Activated CD4-positive, CD25-positive, alpha-beta regulatory T cell treated with anti-CD3 and anti-CD28 coated beads, Interleukin-2, amount 50 U/mL, for 72 hours (primary cell): ENCODE results near the gene NRDC.
"Not testable (repeated sequence)": the region's sequence is repeated elsewhere in the genome, so short reads cannot be mapped to it uniquely, and the experiment has no call there.

Source experiments
- DNase-seq: peaks from one replicate; pipeline ENCODE4 v3.0.0; 2021

The NRDC gene

GRCh38 chr1:51877434-51878307 lies 856 bp downstream of the NRDC start:
- no peak for DNase-seq

DNA sequence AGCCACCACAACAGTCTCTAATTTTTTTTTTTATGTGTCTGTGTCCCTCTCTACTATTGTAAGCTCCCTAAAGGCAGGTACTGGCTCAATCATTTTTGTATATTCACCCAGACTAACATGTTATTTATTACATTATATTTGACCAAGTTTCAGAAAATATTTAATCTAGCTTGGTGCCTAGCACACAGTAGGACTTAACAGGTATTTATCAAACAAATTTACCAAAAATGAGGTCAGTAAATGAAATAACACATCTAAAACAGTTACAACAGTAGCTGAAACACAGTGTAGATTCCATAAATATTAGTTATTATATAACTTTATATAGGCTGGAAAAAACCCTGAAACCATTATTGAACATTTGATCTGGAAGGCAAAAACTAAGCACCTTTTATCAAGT lies 2.7 kb downstream of the NRDC start:
- DNase-seq = no peak

DNA sequence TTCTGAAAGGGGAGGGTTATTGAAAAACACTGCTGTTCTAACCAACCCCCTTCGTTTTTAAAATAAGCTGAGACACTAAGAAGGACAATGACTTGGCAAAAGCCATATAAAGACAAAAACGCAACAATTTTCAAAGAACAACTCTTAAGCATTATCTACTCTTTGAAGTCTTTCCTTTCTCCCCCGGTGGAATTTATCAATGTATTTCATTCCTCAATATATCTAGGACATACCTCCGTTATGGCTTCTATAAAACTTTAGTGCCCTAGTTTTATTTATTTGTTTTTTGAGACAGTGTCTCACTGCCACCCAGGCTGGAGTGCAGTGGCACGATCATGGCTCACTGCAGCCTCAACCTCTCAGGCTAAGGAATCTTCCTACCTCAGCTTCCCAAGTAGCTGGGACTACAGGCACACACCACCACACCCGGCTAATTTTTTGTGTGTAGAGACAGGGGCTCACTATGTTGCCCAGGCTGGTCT lies 3.2 kb downstream of the NRDC start:
- DNase-seq = no peak

DNA sequence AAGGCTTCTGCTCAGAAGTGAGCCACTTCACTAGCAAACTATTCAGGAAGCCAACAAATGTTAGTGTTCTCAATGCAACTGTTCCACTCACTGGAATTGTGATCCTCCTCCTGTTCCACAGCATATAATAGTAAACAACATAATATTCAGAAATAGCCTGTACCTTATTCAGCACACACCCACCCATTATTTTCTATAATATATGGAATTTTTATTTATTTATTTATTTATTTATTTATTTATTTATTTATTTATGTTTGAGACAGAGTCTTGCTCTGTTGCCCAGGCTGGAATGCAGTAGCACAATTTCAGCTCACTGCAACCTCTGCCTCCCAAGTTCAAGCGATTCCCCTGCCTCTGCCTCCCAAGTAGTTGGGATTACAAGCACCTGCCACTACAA lies 5.3 kb downstream of the NRDC start:
- DNase-seq = not testable (repeated sequence)

GRCh38 chr1:51871351-51871975 lies 7.1 kb downstream of the NRDC start:
- DNase-seq = no peak

- no peak for DNase-seq
Observed at GRCh38 chr1:51870603-51871350, 7.8 kb downstream of the NRDC start.

DNA sequence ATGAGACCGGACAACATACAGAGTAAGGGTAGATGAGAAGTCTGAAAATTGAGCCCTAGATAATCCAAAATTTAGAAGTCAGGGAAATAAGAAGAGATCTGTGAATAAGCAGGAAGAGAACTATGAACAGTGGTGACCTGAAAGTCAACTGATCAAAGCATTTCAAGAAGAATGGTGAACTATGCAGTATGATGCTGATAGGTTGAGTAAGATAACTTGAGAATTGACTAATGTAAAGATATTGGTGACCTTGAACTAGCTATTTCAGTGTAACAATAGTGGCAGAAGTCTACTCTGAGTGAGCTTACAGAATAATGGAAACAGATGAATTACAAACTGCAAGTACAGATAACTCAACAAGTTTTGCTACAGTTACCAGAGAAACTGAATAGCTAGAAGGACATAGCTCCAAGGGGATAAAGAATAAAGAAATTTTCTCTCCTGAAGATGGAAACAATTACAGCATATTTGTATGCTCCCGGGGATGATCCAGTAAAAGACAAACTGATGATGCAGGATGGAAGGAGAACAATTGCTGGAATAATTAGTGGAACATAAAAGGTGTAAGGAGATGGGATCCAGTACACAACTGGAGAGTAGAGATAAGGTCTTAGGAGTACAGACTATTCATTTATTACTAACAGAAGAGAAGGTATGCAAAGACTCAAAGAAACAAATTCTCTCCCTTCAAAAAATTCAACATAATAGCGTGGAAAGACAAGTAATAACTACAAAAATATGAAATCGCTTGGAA lies 10.9 kb downstream of the NRDC start:
- DNase-seq = no peak

DNA sequence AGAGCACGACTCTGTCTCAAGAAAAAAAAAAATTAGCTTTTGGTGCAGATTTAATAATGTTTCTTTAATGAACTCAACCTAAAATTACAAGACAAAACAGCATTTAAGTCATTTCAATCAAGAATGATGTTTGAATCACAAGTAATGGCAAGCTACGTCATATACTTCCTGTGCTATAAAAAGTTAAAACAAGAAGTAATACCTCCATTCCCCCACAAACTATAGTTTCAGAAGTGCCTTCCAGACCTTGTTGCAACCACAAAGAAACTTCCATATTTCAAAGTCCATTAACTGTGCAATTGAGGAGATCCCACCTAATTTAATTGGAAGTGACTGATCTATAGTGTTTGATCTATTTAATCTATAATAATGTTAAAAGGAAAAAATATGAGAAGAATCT lies 15.1 kb downstream of the NRDC start:
- no peak for DNase-seq

- no peak for DNase-seq
Observed at GRCh38 chr1:51861669-51862068, 16.9 kb downstream of the NRDC start.

- no peak for DNase-seq
Observed at GRCh38 chr1:51859735-51860134, 18.8 kb downstream of the NRDC start.

- no peak for DNase-seq
Observed at GRCh38 chr1:51859333-51859732, 19.2 kb downstream of the NRDC start.

DNA sequence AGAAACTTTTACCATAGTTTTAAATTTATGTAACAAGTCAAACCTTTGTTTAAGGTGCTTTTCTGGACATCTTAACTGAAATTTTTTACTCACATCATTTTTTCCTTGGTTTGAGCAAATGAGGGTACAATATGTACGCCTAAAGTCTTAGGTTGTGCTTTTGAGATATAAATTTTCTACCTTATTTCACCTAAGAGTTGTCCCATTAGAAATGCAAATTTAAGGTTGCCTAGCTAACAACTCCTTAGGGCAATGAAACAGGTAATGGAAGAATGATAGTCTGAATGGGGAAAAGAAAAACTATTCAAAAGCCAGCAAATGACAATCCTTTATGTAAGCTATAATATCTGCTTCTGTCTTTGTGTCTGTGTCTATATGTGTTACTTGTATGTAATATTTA lies 19.6 kb downstream of the NRDC start:
- no peak for DNase-seq

DNA sequence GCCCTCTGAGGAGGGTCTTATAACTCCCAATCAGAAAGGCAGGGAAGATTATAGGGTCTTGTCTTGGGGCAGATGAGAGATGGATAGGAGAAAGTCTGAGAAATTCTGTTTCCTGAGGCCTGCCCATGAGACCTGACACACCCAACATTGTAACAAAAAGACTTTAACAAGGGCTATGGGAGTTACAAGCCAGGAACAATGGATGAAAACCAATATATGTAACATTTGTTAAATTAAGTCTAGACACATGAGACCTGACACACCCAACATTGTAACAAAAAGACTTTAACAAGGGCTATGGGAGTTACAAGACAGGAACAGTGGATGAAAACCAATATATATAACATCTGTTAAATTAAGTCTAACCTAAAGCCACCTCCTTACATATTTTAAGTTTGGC lies 21.8 kb downstream of the NRDC start:
- DNase-seq = no peak

DNA sequence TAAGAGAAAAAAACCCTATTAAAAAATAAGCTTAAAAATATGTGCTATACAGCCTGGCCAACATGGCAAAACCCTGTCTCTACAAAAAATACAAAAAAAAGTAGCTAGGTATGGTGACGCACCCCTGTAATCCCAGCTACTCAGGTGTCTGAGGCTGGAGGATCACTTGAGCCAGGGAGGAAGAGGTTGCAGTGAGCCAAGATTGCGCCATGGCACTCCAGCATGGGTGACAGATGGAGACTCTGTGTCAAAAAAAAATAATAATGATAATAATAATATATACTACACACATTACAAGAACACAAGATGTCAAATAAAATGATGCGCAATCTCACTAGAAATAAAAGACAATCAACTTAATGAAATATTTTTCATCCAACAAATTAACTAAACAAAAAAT lies 22.9 kb downstream of the NRDC start:
- DNase-seq = no peak

DNA sequence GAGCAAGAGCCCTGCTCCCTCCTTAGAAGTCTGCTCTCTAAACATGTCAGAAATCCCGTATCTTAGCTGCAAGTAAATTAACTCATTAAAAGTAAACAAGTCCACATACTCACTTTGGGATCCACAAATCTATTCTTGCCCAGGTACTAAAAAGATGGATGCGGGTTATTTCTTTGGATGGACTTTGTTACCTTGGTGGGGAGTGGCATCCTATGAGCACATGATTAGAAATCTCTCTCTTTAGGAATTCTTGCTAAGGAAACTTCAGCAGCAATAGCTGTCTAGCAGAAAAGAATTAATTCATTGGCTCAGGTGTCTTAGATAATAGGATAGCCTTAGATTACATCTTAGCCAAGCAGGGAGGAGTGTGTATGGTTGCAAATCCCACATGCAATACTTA lies 25.2 kb downstream of the NRDC start:
- no peak for DNase-seq

- DNase-seq = no peak
Observed at GRCh38 chr1:51851882-51852396, 26.6 kb downstream of the NRDC start.

GRCh38 chr1:51850420-51851223 lies 27.9 kb downstream of the NRDC start:
- no peak for DNase-seq

GRCh38 chr1:51847294-51847920 lies 31.1 kb downstream of the NRDC start:
- no peak for DNase-seq

- no peak for DNase-seq
Observed at GRCh38 chr1:51843948-51844347, 34.6 kb downstream of the NRDC start.

- DNase-seq = no peak
Observed at GRCh38 chr1:51842261-51842660, 36.3 kb downstream of the NRDC start.

DNA sequence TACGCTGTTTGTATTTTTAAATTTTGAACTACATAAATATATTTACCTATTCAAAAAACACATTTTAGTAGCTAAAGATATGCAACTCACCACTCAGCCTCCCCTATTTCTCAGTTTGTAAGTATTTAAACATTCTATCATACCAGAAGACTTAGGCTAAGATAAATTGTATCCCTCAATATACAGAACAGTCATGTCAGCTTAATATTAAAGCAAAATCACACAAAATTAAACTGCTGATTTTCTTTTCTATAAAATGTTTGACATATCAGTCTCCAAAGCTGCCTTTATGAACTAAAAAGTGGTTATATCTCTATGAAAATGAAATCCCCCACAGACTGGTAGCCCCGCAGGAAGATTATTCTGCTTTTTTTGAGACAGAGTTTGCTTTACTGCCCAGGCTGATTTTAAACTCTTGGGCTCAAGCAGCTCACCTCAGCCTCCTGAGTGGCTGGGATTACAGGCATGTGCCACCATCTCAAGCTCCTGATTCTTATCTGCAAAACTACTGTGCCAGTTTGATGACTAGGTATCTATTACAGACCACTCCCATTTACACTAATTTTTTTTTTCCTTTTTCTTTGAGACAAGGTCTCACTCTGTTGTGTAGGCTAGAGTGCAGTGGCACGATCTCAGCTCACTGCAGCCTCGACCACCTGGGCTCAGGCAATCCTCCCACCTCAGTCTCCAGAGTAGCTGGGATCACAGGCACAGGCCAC lies 37.6 kb downstream of the NRDC start:
- no peak for DNase-seq
